ENCODE data around the gene TFCP2. TPM values are rescaled to one million over a fixed set of nuclear protein-coding genes. Genes with fewer than 3 reads are reported as not detected.

TFCP2 gene
- total RNA-seq, 2 donors from 2014 or later, result 10.6 to 18.1 TPM

GRCh38 chr12:51209259-51209658 lies 36.3 kb upstream of the TFCP2 start:
- Histone ChIP-seq H3K9me3 (no peaks in the 10 kb centered on the region), H3K36me3 (peaks cover 3% of the 10 kb centered on the region), H3K27ac (no peak overlapping the region), H3K4me1 (ENCODE audit: control insufficient read depth in 1 of 2, low read depth in 2 of 2) (no peaks in the 10 kb centered on the region), H3K4me3 (no peak overlapping the region), H3K27me3 (replicated peaks; ENCODE audit: insufficient read depth) (no peaks in the 10 kb centered on the region)
- TF ChIP-seq, protein P1, sequence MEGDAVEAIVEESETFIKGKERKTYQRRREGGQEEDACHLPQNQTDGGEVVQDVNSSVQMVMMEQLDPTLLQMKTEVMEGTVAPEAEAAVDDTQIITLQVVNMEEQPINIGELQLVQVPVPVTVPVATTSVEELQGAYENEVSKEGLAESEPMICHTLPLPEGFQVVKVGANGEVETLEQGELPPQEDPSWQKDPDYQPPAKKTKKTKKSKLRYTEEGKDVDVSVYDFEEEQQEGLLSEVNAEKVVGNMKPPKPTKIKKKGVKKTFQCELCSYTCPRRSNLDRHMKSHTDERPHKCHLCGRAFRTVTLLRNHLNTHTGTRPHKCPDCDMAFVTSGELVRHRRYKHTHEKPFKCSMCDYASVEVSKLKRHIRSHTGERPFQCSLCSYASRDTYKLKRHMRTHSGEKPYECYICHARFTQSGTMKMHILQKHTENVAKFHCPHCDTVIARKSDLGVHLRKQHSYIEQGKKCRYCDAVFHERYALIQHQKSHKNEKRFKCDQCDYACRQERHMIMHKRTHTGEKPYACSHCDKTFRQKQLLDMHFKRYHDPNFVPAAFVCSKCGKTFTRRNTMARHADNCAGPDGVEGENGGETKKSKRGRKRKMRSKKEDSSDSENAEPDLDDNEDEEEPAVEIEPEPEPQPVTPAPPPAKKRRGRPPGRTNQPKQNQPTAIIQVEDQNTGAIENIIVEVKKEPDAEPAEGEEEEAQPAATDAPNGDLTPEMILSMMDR (IDR thresholded peaks at IDR 0.05), result no peak
- no peak for ATAC-seq (ENCODE audit: insufficient number of reproducible peaks, low FRiP score, low read depth)
- no peak for DNase-seq (ENCODE audit: low spot score)

GRCh38 chr12:51208016-51208660 lies 35.2 kb upstream of the TFCP2 start:
- Histone ChIP-seq H3K4me1 (ENCODE audit: control insufficient read depth in 1 of 2, low read depth in 2 of 2) (no peaks in the 10 kb centered on the region), H3K36me3 (peaks cover 3% of the 10 kb centered on the region), H3K27me3 (replicated peaks; ENCODE audit: insufficient read depth) (no peaks in the 10 kb centered on the region), H3K4me3 (no peak overlapping the region), H3K27ac (no peak overlapping the region), H3K9me3 (no peaks in the 10 kb centered on the region)
- no peak for DNase-seq (ENCODE audit: low spot score)
- no peak for ATAC-seq (ENCODE audit: insufficient number of reproducible peaks, low FRiP score, low read depth)
- TF ChIP-seq, protein P1 (IDR thresholded peaks at IDR 0.05), result no peak

DNA sequence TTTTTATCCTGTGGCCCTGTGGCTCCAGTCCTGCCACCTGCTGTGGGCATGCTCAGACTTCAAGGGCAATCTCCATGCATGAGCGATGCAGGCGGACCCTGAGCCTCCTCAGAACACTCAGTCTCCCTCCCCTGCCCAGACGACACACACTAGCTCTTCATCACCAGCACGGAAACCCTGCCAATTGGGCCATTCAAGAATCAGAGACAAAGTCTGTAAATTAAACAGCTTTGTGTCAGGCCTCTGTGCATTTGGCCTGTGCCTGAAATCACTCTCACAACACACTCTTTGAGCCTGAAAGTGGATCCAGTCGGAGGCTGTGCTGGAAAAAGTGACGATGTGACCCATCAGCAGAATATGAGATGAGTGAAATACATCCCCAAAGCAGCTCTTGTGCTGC lies 32.4 kb upstream of the TFCP2 start:
- Histone ChIP-seq H3K9me3 (no peaks in the 10 kb centered on the region), H3K27ac (no peak overlapping the region), H3K27me3 (replicated peaks; ENCODE audit: insufficient read depth) (no peaks in the 10 kb centered on the region), H3K4me1 (ENCODE audit: control insufficient read depth in 1 of 2, low read depth in 2 of 2) (no peaks in the 10 kb centered on the region), H3K36me3 (peaks cover 3% of the 10 kb centered on the region), H3K4me3 (no peak overlapping the region)
- DNase-seq (ENCODE audit: low spot score) (no peak), ATAC-seq (ENCODE audit: insufficient number of reproducible peaks, low FRiP score, low read depth) (no peak)
- TF ChIP-seq, protein P1 (IDR thresholded peaks at IDR 0.05), result no peak

DNA sequence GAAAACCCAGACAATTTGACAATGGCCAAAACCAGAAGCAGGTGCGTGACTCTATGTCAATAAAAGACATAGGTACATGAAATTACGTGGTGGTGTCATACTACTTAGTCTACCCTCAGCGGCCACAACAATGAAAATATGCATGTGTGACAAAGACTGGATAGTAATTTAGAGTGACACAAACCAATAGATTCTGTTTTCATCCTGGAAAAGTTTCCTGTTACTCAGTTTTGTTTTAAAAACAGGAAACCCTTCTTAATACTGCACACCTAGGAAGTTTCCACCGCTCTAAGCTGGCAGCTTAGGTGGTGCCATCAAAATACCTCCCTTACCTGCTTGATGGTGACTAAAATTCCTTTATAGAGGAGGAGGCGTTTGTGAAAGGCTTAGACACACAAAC lies 29.8 kb upstream of the TFCP2 start:
- Histone ChIP-seq H3K27me3 (replicated peaks; ENCODE audit: insufficient read depth) (no peaks in the 10 kb centered on the region), H3K27ac (no peak overlapping the region), H3K4me1 (ENCODE audit: control insufficient read depth in 1 of 2, low read depth in 2 of 2) (no peaks in the 10 kb centered on the region), H3K9me3 (no peaks in the 10 kb centered on the region), H3K4me3 (no peak overlapping the region), H3K36me3 (peaks cover 6% of the 10 kb centered on the region)
- TF ChIP-seq, protein P1 (IDR thresholded peaks at IDR 0.05), result no peak
- ATAC-seq (ENCODE audit: insufficient number of reproducible peaks, low FRiP score, low read depth) (no peak), DNase-seq (ENCODE audit: low spot score) (no peak)

GRCh38 chr12:51200806-51201205 lies 27.9 kb upstream of the TFCP2 start:
- Histone ChIP-seq H3K27me3 (replicated peaks; ENCODE audit: insufficient read depth) (no peaks in the 10 kb centered on the region), H3K4me1 (ENCODE audit: control insufficient read depth in 1 of 2, low read depth in 2 of 2) (no peaks in the 10 kb centered on the region), H3K36me3 (peaks cover 6% of the 10 kb centered on the region), H3K4me3 (no peak overlapping the region), H3K9me3 (no peaks in the 10 kb centered on the region), H3K27ac (no peak overlapping the region)
- ATAC-seq (ENCODE audit: insufficient number of reproducible peaks, low FRiP score, low read depth) (no peak), DNase-seq (ENCODE audit: low spot score) (no peak)
- TF ChIP-seq, protein P1 (IDR thresholded peaks at IDR 0.05), result no peak

Measured in thoracic aorta (tissue), 2 donors.